K562 (cell line): ENCODE data around the gene PDE4D. TPM values are rescaled to one million over a fixed set of nuclear protein-coding genes. Genes with fewer than 3 reads are reported as not detected.

ENCODE experiments used
- ATAC-seq: fragments of 200-7000 bp; cut with Tn5 transposase; 3 replicates; pipeline ENCODE4 v1.9.1; 2020; ENCODE audit warnings: moderate library complexity
- BruUV-seq: library from RNA; stranded (reverse); fragments of 400-500 nt; replicated peaks from 2 replicates; lab custom pipeline; 2021; lab: Mats Ljungman, UMichigan
- CTCF ChIA-PET: fragments of 300-600 bp; formaldehyde crosslinking; extraction: SDS; loops from one replicate; lab custom pipeline; 2021; ENCODE audit warnings: low intra/inter-chr PET ratio; lab: Yijun Ruan, JAX
- POLR2A ChIA-PET: fragments of 300-600, 350-650 bp; sonication (Branson Sonifier 250); formaldehyde crosslinking; extraction: SDS; loops from one replicate; lab custom pipeline; 2021; ENCODE audit warnings: antibody characterized with exemption, inconsistent platforms; lab: Yijun Ruan, JAX
- DNase-seq, 4 experiments: peaks; one replicate each; pipeline versions ENCODE4 v3.0.0 to v3.0.0-alpha.2; 2011 to 2018; ENCODE audit warnings: low spot score in 3 of 4, mixed read lengths in 3 of 4; ENCODE audit errors: extremely low read depth in 1 of 4
- FAIRE-seq: peaks from 2 replicates; lab custom pipeline; 2011; peaks lifted over from hg19 to GRCh38; lab: Jason Lieb, UNC
- H2AFZ ChIP-seq: 2 replicates; pipeline ENCODE4 v1.6.0; 2011; ENCODE audit warnings: low read depth, low read length, control low read depth, inconsistent platforms
- H3K27ac ChIP-seq: fragments of 200-600 bp; 3 replicates; pipeline ENCODE4 v1.8.0; 2011; ENCODE audit warnings: low read depth, mild to moderate bottlenecking, control low read depth, inconsistent platforms, low read length, moderate library complexity, mixed read lengths; ENCODE audit errors: extremely low read depth
- H3K27me3 ChIP-seq, 2 experiments: fragments of 300-600 bp in 1 of 2; 2 replicates in 1 of 2; 3 replicates in 1 of 2; pipeline versions ENCODE4 v1.6.0 to v1.8.0; 2011; ENCODE audit warnings: inconsistent platforms in 2 of 2, low read length in 2 of 2, mild to moderate bottlenecking in 1 of 2, mixed read lengths in 1 of 2, moderate library complexity in 1 of 2; ENCODE audit not compliant: control insufficient read depth in 2 of 2, insufficient read depth in 2 of 2
- H3K36me3 ChIP-seq: fragments of 300-600 bp; 3 replicates; pipeline ENCODE4 v1.8.0; 2011; ENCODE audit warnings: mild to moderate bottlenecking, low read length, inconsistent platforms; ENCODE audit not compliant: control insufficient read depth, insufficient read depth
- H3K4me1 ChIP-seq, 2 experiments: fragments of 200-600 bp in 1 of 2; replicated peaks in 1 of 2; 2 replicates in 1 of 2; 3 replicates in 1 of 2; pipeline versions ENCODE4 v1.5.1 to v1.8.0; 2011; ENCODE audit warnings: inconsistent platforms in 2 of 2, low read length in 2 of 2, mild to moderate bottlenecking in 1 of 2, mixed read lengths in 1 of 2, moderate library complexity in 1 of 2; ENCODE audit not compliant: control insufficient read depth in 2 of 2, insufficient read depth in 2 of 2
- H3K4me2 ChIP-seq: 2 replicates; pipeline ENCODE4 v1.6.1; 2011; ENCODE audit warnings: low read length, control low read depth, inconsistent platforms, mixed read lengths; ENCODE audit not compliant: insufficient read depth
- H3K4me3 ChIP-seq: fragments of 200-600 bp; sonication (generic), shearing (Covaris generic); 2 replicates; pipeline ENCODE4 v1.5.1; 2016; ENCODE audit warnings: control low read depth, inconsistent platforms
- H3K79me2 ChIP-seq: fragments of 200-600 bp; 3 replicates; pipeline ENCODE4 v1.8.0; 2011; ENCODE audit warnings: low read length, inconsistent platforms; ENCODE audit not compliant: control insufficient read depth, insufficient read depth
- H3K9ac ChIP-seq, 2 experiments: 2 replicates each; pipeline versions ENCODE4 v1.6.0 to v1.6.1; 2011; ENCODE audit warnings: low read depth in 2 of 2, low read length in 2 of 2, control low read depth in 1 of 2, inconsistent platforms in 1 of 2, mild to moderate bottlenecking in 1 of 2, mixed read lengths in 1 of 2; ENCODE audit not compliant: insufficient read depth in 1 of 2
- H3K9me1 ChIP-seq: one replicate; pipeline ENCODE4 v1.6.0; 2011; ENCODE audit warnings: inconsistent platforms, mild to moderate bottlenecking, low read length, moderate library complexity; ENCODE audit not compliant: control insufficient read depth, insufficient read depth
- H3K9me3 ChIP-seq: replicated peaks from 2 replicates; pipeline ENCODE4 v1.5.1; 2011; ENCODE audit warnings: low read depth, low read length, inconsistent platforms; ENCODE audit not compliant: control insufficient read depth, insufficient read depth
- H4K20me1 ChIP-seq: replicated peaks from 2 replicates; pipeline ENCODE4 v1.6.1; 2011; ENCODE audit warnings: low read length, inconsistent platforms, mixed read lengths; ENCODE audit not compliant: control insufficient read depth, insufficient read depth
- E2F1 ChIP-seq: sonication (generic); formaldehyde crosslinking; IDR thresholded peaks from 2 replicates; pipeline ENCODE4 v1.8.1; 2023; ENCODE audit warnings: mild to moderate bottlenecking, missing genetic modification reagents, moderate library complexity
- FOXO4 ChIP-seq: fragments of 450-650 bp; formaldehyde crosslinking; IDR thresholded peaks from 2 replicates; pipeline ENCODE4 v1.4.0; 2020; ENCODE audit warnings: mild to moderate bottlenecking, moderate library complexity
- GATA2 ChIP-seq: sonication (generic); formaldehyde crosslinking; IDR thresholded peaks from 2 replicates; pipeline ENCODE4 v1.4.0; 2020; ENCODE audit warnings: mild to moderate bottlenecking, missing genetic modification reagents
- HIVEP1 ChIP-seq: fragments of 250-450 bp; sonication (Bioruptor Pico); IDR thresholded peaks from 2 replicates; pipeline ENCODE4 v1.4.0; 2020; ENCODE audit warnings: mild to moderate bottlenecking
- JUN ChIP-seq, 2 experiments: sonication (generic) in 1 of 2; formaldehyde crosslinking in 1 of 2; IDR thresholded peaks; 2 replicates each; pipeline versions ENCODE4 v1.6.1 to v1.8.0; 2012 to 2022; ENCODE audit warnings: borderline replicate concordance in 2 of 2, mild to moderate bottlenecking in 2 of 2, improper control_type of control experiment in 1 of 2, low read depth in 1 of 2, low read length in 1 of 2, missing genetic modification reagents in 1 of 2
- KDM4B ChIP-seq, 2 experiments: fragments of 450-650 bp in 1 of 2; sonication (generic) in 1 of 2; IDR thresholded peaks; 2 replicates each; pipeline ENCODE4 v1.6.1; 2016 to 2017; ENCODE audit warnings: borderline replicate concordance in 2 of 2, antibody characterized with exemption in 1 of 2, low read depth in 1 of 2, mild to moderate bottlenecking in 1 of 2
- NFIC ChIP-seq: fragments of 450-650 bp; IDR thresholded peaks from 2 replicates; pipeline ENCODE4 v1.6.1; 2017; ENCODE audit warnings: mild to moderate bottlenecking, inconsistent platforms
- POU5F1 ChIP-seq: fragments of 150-350 bp; IDR thresholded peaks from 2 replicates; pipeline ENCODE4 v1.6.1; 2014; ENCODE audit warnings: borderline replicate concordance, low read length, low read depth, mild to moderate bottlenecking; ENCODE audit not compliant: partially characterized antibody
- SOX6 ChIP-seq: fragments of 450-650 bp; IDR thresholded peaks from 2 replicates; pipeline ENCODE4 v1.6.1; 2014; ENCODE audit warnings: mild to moderate bottlenecking
- SUPT5H ChIP-seq: fragments of 450-650 bp; IDR thresholded peaks from 2 replicates; pipeline ENCODE4 v1.6.1; 2016
- TFE3 ChIP-seq: fragments of 450-650 bp; formaldehyde crosslinking; IDR thresholded peaks from 2 replicates; pipeline ENCODE4 v1.4.0; 2020; ENCODE audit warnings: mild to moderate bottlenecking, mixed read lengths
- UBTF ChIP-seq, 2 experiments: IDR thresholded peaks; 2 replicates each; pipeline ENCODE4 v1.6.1; 2012; ENCODE audit warnings: improper control_type of control experiment in 2 of 2, low read depth in 2 of 2, low read length in 2 of 2, borderline replicate concordance in 1 of 2
- ZNF398 ChIP-seq: fragments of 250-450 bp; sonication (Bioruptor Pico); IDR thresholded peaks from 2 replicates; pipeline ENCODE4 v1.8.0; 2021; ENCODE audit warnings: moderate library complexity, mild to moderate bottlenecking, inconsistent platforms
- WGBS: fragments of 100-300 bp; shearing (Covaris generic); methylation state at CpG from one replicate; pipeline ENCODE4 v1.1.6; 2016; ENCODE audit warnings: low coverage, mixed read lengths; ENCODE audit not compliant: insufficient coverage; ENCODE audit errors: missing lambda C conversion rate; 5-methylcytosine and 5-hydroxymethylcytosine counted together
- in situ Hi-C: fragments of 300-500 bp; cut with MboI; formaldehyde crosslinking; loops from 4 replicates; pipeline ENCODE4 v1.15.0; 2018; ENCODE audit warnings: inconsistent platforms, mixed read lengths
- intact Hi-C: fragments of 100-400 bp; cut with micrococcal nuclease; formaldehyde crosslinking; loops from 2 replicates; pipeline ENCODE4 v1.14.2; 2022
- polyA plus RNA-seq, 8 experiments: library from polyadenylated mRNA; depleted of rRNA in 4 of 8; stranded (reverse) in 5 of 8; unstranded in 3 of 8; fragments of >200 nt; fragmentation: Nextera tagmentation in 2 of 8; fragmentation: Illumina TruSeq in 1 of 8; extraction: Ambion mirVana in 2 of 8; extraction: Trizol in 1 of 8; gene quantifications; 2 replicates each; pipeline versions ENCODE4 v1.2.1 to v1.2.3, GENCODE V29; 2011 to 2014; ENCODE audit warnings: inconsistent platforms in 1 of 8, missing spikeins in 1 of 8
- total RNA-seq, 7 experiments: library from RNA; depleted of rRNA in 6 of 7; stranded (reverse); fragments of >200 nt in 6 of 7; fragmentation: Illumina TruSeq in 2 of 7; extraction: Trizol in 2 of 7; gene quantifications; 2 replicates each; pipeline versions ENCODE4 v1.2.1 to v1.2.3, GENCODE V29; 2011 to 2021; ENCODE audit warnings: low replicate concordance in 1 of 7

The PDE4D gene
- total and polyA plus RNA-seq, 9 of the 15 experiments (the other 6 are each of a cell fraction or from before 2014, with no cell fraction given): 0.04 to 0.46 (median 0.13) TPM

- no peak overlapping the region for H3K27ac ChIP-seq
- H2AFZ ChIP-seq: no peak overlapping the region
- WGBS: 0% methylated on average over 4 of the region's 4 CpGs
- CTCF ChIA-PET: no interaction called here
- no peaks in the 10 kb centered on the region for H4K20me1 ChIP-seq
- H3K36me3 ChIP-seq: no peaks in the 10 kb centered on the region
- DNase-seq (no peak), FAIRE-seq (no peak), ATAC-seq (no peak)
- H3K9me1 ChIP-seq: no peaks in the 10 kb centered on the region
- in situ Hi-C loops: no loop called here
- H3K4me3 ChIP-seq: no peak overlapping the region
- no peaks in the 10 kb centered on the region for H3K79me2 ChIP-seq
- no TSS peak for BruUV-seq
- no peaks in the 10 kb centered on the region for H3K4me1 ChIP-seq
- H3K27me3 ChIP-seq: no peaks in the 10 kb centered on the region
- no peak overlapping the region for H3K4me2 ChIP-seq
- POLR2A ChIA-PET: no interaction called here
- H3K9me3 ChIP-seq: peaks cover 4% of the 10 kb centered on the region
- intact Hi-C loops: no loop called here
- H3K9ac ChIP-seq: no peak overlapping the region
- TF ChIP-seq HIVEP1 (CRISPR knock-in tag): no peak
- no peak for TF ChIP-seq TFE3 (CRISPR knock-in tag)
- TF ChIP-seq GATA2 (CRISPR knock-in tag): no peak
- TF ChIP-seq NFIC: no peak
- no peak for TF ChIP-seq SOX6
- no peak for TF ChIP-seq ZNF398
- no peak for TF ChIP-seq POU5F1
- TF ChIP-seq JUN (IDR thresholded peaks at IDR 0.05; ENCODE audit: borderline replicate concordance, low read depth, low read length): no peak
- TF ChIP-seq JUN (CRISPR knock-in tag; IDR thresholded peaks at IDR 0.05; ENCODE audit: borderline replicate concordance): no peak
- TF ChIP-seq E2F1 (CRISPR knock-in tag): no peak
- TF ChIP-seq KDM4B (IDR thresholded peaks at IDR 0.05; ENCODE audit: borderline replicate concordance in 2 of 2, low read depth in 1 of 2): no peak
- TF ChIP-seq SUPT5H: no peak
- no peak for TF ChIP-seq FOXO4 (CRISPR knock-in tag)
- no peak for TF ChIP-seq UBTF (IDR thresholded peaks at IDR 0.05; ENCODE audit: borderline replicate concordance in 1 of 2, low read depth in 2 of 2, low read length in 2 of 2)
Measured at GRCh38 chr5:59709346-59709821, 184.1 kb downstream of the PDE4D start.
